ENCODE results near the gene ACOX2. TPM values are rescaled to one million over a fixed set of nuclear protein-coding genes. Genes with fewer than 3 reads are reported as not detected.

The ACOX2 gene
- total RNA-seq, 2 experiments from 2014 or later: not detected

DNA sequence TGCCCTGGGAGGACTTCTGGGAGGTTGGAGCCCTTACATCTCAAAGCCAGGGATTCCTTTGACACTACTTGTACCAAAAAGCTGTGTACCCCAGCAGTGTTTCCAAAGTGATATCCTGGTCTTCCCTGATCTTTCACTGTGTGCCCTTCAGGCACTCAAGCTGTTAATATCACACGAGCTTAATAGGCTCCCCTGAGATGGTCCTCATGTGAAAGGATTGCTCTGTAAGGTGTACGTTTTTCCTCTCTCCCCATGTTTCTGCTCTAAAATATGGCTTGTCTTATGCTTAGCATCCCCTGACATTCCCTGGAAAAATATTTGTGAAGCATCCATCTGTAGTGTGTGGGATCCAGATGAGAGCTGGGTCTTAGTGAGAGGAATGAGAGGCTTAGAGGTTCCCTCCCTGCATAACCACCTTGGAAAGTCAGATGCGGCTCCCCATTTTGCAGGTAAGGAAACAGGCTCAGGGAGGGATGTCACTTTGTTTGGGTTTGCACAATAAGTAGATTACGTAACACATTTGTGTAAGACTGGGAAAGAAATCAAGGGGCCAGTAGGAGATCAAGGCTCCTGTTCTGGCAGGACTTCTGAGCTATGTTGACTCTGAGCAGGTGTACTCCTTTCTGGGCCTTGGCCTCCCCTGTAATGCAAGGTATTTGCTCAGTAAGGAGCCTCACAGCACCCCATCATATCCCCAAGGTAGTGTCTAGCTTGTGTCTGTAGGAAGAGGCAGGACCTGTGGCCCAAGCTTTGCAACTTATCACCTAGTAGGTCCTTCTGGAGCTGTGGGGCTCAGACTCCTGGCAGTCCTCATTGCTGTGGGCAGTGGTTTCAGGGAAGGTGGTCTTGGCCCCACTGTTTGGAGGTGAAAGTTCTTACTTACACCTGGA lies 667 bp upstream of the ACOX2 start:
- BruUV-seq (replicated peaks): no TSS peak
- POLR2A ChIA-PET: interaction anchor here (1.9 kb wide), 1 partner anchor 231 kb away, joined by 9 read pairs; the partner anchor contains the start of genes HTD2 and RPP14
- H3K9me3 ChIP-seq (ENCODE audit: low read length): no peaks in the 10 kb centered on the region

DNA sequence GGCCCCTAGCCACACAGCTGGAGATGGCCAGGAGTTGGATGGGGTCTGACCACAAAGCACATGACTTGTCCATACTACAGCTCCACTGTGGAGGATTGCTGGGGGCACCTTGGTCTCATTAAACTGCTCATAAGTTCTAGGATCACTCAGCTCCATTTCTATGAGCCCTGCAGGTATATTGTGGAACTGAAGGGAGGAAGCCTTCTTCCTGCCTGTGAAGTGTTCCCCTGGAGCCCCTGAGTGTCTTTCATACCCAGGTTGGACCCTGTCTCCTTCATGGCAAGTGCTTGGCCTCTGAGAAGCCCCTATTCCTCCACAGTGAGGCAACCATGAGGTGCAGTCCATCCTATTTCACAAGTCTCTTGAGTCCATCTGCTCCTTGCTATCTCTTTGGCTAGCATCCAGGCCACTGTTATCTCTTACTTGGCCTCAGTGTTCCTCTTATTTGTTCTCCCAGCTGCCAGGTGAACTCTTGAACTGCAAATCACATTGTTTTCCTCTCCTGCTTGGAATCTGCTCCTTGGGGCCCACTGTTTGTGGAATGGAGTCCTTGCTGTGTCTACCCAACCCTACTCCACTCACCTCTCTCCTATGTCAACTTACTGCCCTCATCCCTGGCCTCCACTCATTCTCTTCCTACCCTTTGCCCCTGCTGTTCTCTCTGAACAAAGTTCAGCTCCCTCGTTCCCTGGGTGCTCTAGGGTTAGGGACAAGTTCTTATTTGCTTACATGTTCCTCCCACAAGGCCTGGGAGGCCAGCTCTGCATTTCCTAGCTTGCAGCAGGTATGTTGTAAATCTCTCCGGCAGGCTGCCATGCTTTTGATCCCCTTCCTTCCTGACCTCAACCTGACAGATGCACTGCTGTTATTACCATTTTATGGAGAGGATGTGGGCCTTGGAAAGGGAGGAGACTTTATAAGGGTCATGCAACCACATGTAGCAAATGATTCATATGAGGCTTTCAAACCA lies 1.2 kb downstream of the ACOX2 start:
- no peaks in the 10 kb centered on the region for H3K36me3 ChIP-seq (ENCODE audit: insufficient read depth, low read length)
- POLR2A ChIA-PET: no interaction called here

More for the DNA sequence above, 667 bp upstream of the ACOX2 start:
- Histone ChIP-seq H3K27ac (ENCODE audit: low read depth, low read length, poor library complexity, severe bottlenecking) (no peak overlapping the region), H3K4me2 (ENCODE audit: low read length) (no peak overlapping the region), H3K79me2 (ENCODE audit: insufficient read depth, low read depth, low read length) (no peaks in the 10 kb centered on the region), H3K36me3 (ENCODE audit: insufficient read depth, low read length) (no peaks in the 10 kb centered on the region), H3K4me1 (ENCODE audit: insufficient read depth, low read length, poor library complexity, severe bottlenecking) (peaks cover 5% of the 10 kb centered on the region), H4K20me1 (ENCODE audit: insufficient read depth, low read length) (no peaks in the 10 kb centered on the region), H3K4me3 (ENCODE audit: low read depth, low read length, poor library complexity, severe bottlenecking) (no peak overlapping the region), H2AFZ (ENCODE audit: low read length) (no peak overlapping the region), H3K9me2 (ENCODE audit: insufficient read depth, low read length) (no peaks in the 10 kb centered on the region)
- TF ChIP-seq EZH2phosphoT487 (IDR thresholded peaks at IDR 0.05; ENCODE audit: borderline replicate concordance, low read depth, low read length): no peak
- TF ChIP-seq, protein P1, sequence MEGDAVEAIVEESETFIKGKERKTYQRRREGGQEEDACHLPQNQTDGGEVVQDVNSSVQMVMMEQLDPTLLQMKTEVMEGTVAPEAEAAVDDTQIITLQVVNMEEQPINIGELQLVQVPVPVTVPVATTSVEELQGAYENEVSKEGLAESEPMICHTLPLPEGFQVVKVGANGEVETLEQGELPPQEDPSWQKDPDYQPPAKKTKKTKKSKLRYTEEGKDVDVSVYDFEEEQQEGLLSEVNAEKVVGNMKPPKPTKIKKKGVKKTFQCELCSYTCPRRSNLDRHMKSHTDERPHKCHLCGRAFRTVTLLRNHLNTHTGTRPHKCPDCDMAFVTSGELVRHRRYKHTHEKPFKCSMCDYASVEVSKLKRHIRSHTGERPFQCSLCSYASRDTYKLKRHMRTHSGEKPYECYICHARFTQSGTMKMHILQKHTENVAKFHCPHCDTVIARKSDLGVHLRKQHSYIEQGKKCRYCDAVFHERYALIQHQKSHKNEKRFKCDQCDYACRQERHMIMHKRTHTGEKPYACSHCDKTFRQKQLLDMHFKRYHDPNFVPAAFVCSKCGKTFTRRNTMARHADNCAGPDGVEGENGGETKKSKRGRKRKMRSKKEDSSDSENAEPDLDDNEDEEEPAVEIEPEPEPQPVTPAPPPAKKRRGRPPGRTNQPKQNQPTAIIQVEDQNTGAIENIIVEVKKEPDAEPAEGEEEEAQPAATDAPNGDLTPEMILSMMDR (conservative IDR thresholded peaks at IDR 0.05; ENCODE audit: low read length): no peak
- no peak for DNase-seq (ENCODE audit: low spot score)
- intact Hi-C loops (cut with micrococcal nuclease; ENCODE audit: unreplicated experiment): loop anchor here (10.0 kb wide), 1 partner anchor 113 kb away; no protein-coding TSS in a partner anchor
- CTCF ChIA-PET (ENCODE audit: unreplicated experiment): no interaction called here

More for the DNA sequence above, 1.2 kb downstream of the ACOX2 start:
- Histone ChIP-seq H3K4me1 (ENCODE audit: insufficient read depth, low read length, poor library complexity, severe bottlenecking) (peaks cover 9% of the 10 kb centered on the region), H3K9me3 (ENCODE audit: low read length) (no peaks in the 10 kb centered on the region), H3K9me2 (ENCODE audit: insufficient read depth, low read length) (no peaks in the 10 kb centered on the region), H3K27ac (ENCODE audit: low read depth, low read length, poor library complexity, severe bottlenecking) (no peak overlapping the region), H4K20me1 (ENCODE audit: insufficient read depth, low read length) (no peaks in the 10 kb centered on the region), H3K4me2 (ENCODE audit: low read length) (no peak overlapping the region), H3K4me3 (ENCODE audit: low read depth, low read length, poor library complexity, severe bottlenecking) (no peak overlapping the region), H3K79me2 (ENCODE audit: insufficient read depth, low read depth, low read length) (no peaks in the 10 kb centered on the region), H2AFZ (ENCODE audit: low read length) (no peak overlapping the region)
- DNase-seq (ENCODE audit: low spot score): no peak
- intact Hi-C loops (cut with micrococcal nuclease; ENCODE audit: unreplicated experiment): loop anchor here (10.0 kb wide), 1 partner anchor 111 kb away; no protein-coding TSS in a partner anchor
- no TSS peak for BruUV-seq (replicated peaks)
- TF ChIP-seq, protein P1 (conservative IDR thresholded peaks at IDR 0.05; ENCODE audit: low read length): no peak
- no peak for TF ChIP-seq EZH2phosphoT487 (IDR thresholded peaks at IDR 0.05; ENCODE audit: borderline replicate concordance, low read depth, low read length)
- CTCF ChIA-PET (ENCODE audit: unreplicated experiment): interaction anchor here (1.5 kb wide), 1 partner anchor 31 kb away, joined by 3 read pairs; no protein-coding TSS in a partner anchor
